ENCODE results near the gene SHISAL1. TPM values are rescaled to one million over a fixed set of nuclear protein-coding genes. Genes with fewer than 3 reads are reported as not detected.

Gene SHISAL1
- total and polyA plus RNA-seq, 2 donors (not counting 3 experiments of a cell fraction or from before 2014, with no cell fraction given): 0.01 to 0.07 TPM

- Histone ChIP-seq H3K4me2 (ENCODE audit: insufficient read depth, low read length) (no peak overlapping the region), H3K9me1 (replicated peaks; ENCODE audit: control insufficient read depth, extremely low read depth, insufficient read depth, low read length) (no peaks in the 10 kb centered on the region), H2AFZ (ENCODE audit: low read depth, low read length) (no peak overlapping the region), H3K9ac (replicated peaks; ENCODE audit: extremely low read depth, insufficient read depth, low read length) (no peak overlapping the region), H3K79me2 (ENCODE audit: control insufficient read depth, insufficient read depth, low read length) (no peaks in the 10 kb centered on the region), H3K4me3 (replicated peaks in 1 of 3; ENCODE audit: insufficient read depth in 1 of 3, low read depth in 1 of 3, low read length in 3 of 3) (no peak overlapping the region), H3K9me3 (replicated peaks; ENCODE audit: control insufficient read depth, insufficient read depth, low read length) (no peaks in the 10 kb centered on the region), H4K20me1 (replicated peaks; ENCODE audit: control insufficient read depth, extremely low read depth, insufficient read depth, low read length) (no peaks in the 10 kb centered on the region), H3K27ac (ENCODE audit: insufficient read depth, low read depth, low read length) (no peak overlapping the region), H3K27me3 (ENCODE audit: control insufficient read depth in 2 of 2, insufficient read depth in 2 of 2, low read length in 2 of 2) (peaks cover 0 to 3% of the 10 kb centered on the region in 2 experiments), H3K4me1 (ENCODE audit: control insufficient read depth, extremely low read depth, insufficient read depth, low read length) (no peaks in the 10 kb centered on the region), H3K36me3 (ENCODE audit: control insufficient read depth in 2 of 2, extremely low read depth in 1 of 2, insufficient read depth in 2 of 2, low read length in 2 of 2) (no peaks in the 10 kb centered on the region)
- intact Hi-C loops (cut with micrococcal nuclease): no loop called here
- DNase-seq (ENCODE audit: low read depth, low spot score) (no peak), FAIRE-seq (no peak)
- CTCF ChIA-PET: interaction anchor here (0.9 kb wide), 1 partner anchor 44 kb away, joined by 3 read pairs; no protein-coding TSS in a partner anchor
- no TSS peak for BruUV-seq (replicated peaks)
- POLR2A ChIA-PET: no interaction called here
- dilution Hi-C loops (cut with MboI; ENCODE audit: extremely low pct_ligation_motif_present, low sequenced_read_pairs): no loop called here
- no peak for TF ChIP-seq EZH2 (IDR thresholded peaks at IDR 0.05; ENCODE audit: borderline replicate concordance, low read depth, low read length, severe bottlenecking)
- TF ChIP-seq POLR2AphosphoS5 (IDR thresholded peaks at IDR 0.05; ENCODE audit: insufficient read depth, low read depth, low read length): no peak
- TF ChIP-seq GATA2 (IDR thresholded peaks at IDR 0.05; ENCODE audit: insufficient read depth, insufficient read length, low read depth, low read length): no peak
- TF ChIP-seq MAX (IDR thresholded peaks at IDR 0.05; ENCODE audit: insufficient read depth, insufficient read length): no peak
- TF ChIP-seq JUN (IDR thresholded peaks at IDR 0.05; ENCODE audit: borderline replicate concordance, insufficient read depth, insufficient read length, low read depth): no peak
- no peak for TF ChIP-seq POLR2A (IDR thresholded peaks at IDR 0.05; ENCODE audit: low read depth, low read length)
- no peak for TF ChIP-seq MYC (IDR thresholded peaks at IDR 0.05; ENCODE audit: low read depth, low read length)
- TF ChIP-seq FOS (IDR thresholded peaks at IDR 0.05; ENCODE audit: borderline replicate concordance, insufficient read depth, low read length): no peak
- TF ChIP-seq CTCF (IDR thresholded peaks at IDR 0.05; ENCODE audit: extremely low read depth in 1 of 2, insufficient read depth in 1 of 2, low read depth in 1 of 2, low read length in 2 of 2): no peak
These were observed 36.8 kb upstream of the SHISAL1 start for GRCh38 chr22:44349594-44349993.
